HG03460 (cell line): Measurements from ENCODE around the gene SMIM12.

Experiments used
- ATAC-seq: cut with Tn5 transposase; IDR thresholded peaks from one replicate; pipeline ENCODE4 v1.9.1; 2021; ENCODE audit not compliant: unreplicated experiment

SMIM12 gene

GRCh38 chr1:34808051-34808810 is 51.3 kb downstream of the SMIM12 start:
- no peak for ATAC-seq

GRCh38 chr1:34806396-34806795 is 53.2 kb downstream of the SMIM12 start:
- ATAC-seq: no peak

GRCh38 chr1:34803770-34804169 is 55.8 kb downstream of the SMIM12 start:
- no peak for ATAC-seq
